WTC11 (cell line): ENCODE data around the gene HBEGF.

Experiments used
- ETV6 ChIP-seq: sonication (generic); formaldehyde crosslinking; IDR thresholded peaks from 2 replicates; pipeline ENCODE4 v1.8.1; 2022; ENCODE audit warnings: mild to moderate bottlenecking, missing genetic modification reagents
- ZNF416 ChIP-seq: fragments of 250-450 bp; sonication (Bioruptor Pico); IDR thresholded peaks from 2 replicates; pipeline ENCODE4 v1.9.0; 2021; ENCODE audit warnings: mild to moderate bottlenecking, inconsistent platforms
- TF ChIP-seq, protein P1 (sequence below): fragments of 200-600 bp; IDR thresholded peaks from 2 replicates; pipeline ENCODE4 v1.8.0; 2022; ENCODE audit warnings: antibody characterized with exemption
- TF ChIP-seq, protein P2 (sequence below): fragments of 250-450 bp; sonication (Bioruptor Pico); IDR thresholded peaks from 2 replicates; pipeline ENCODE4 v1.8.0; 2021; ENCODE audit warnings: mild to moderate bottlenecking

- TF ChIP-seq, protein P1, sequence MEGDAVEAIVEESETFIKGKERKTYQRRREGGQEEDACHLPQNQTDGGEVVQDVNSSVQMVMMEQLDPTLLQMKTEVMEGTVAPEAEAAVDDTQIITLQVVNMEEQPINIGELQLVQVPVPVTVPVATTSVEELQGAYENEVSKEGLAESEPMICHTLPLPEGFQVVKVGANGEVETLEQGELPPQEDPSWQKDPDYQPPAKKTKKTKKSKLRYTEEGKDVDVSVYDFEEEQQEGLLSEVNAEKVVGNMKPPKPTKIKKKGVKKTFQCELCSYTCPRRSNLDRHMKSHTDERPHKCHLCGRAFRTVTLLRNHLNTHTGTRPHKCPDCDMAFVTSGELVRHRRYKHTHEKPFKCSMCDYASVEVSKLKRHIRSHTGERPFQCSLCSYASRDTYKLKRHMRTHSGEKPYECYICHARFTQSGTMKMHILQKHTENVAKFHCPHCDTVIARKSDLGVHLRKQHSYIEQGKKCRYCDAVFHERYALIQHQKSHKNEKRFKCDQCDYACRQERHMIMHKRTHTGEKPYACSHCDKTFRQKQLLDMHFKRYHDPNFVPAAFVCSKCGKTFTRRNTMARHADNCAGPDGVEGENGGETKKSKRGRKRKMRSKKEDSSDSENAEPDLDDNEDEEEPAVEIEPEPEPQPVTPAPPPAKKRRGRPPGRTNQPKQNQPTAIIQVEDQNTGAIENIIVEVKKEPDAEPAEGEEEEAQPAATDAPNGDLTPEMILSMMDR = no peak
- TF ChIP-seq ETV6 (CRISPR knock-in tag) (no peak), ZNF416 (no peak)
- TF ChIP-seq, protein P2, sequence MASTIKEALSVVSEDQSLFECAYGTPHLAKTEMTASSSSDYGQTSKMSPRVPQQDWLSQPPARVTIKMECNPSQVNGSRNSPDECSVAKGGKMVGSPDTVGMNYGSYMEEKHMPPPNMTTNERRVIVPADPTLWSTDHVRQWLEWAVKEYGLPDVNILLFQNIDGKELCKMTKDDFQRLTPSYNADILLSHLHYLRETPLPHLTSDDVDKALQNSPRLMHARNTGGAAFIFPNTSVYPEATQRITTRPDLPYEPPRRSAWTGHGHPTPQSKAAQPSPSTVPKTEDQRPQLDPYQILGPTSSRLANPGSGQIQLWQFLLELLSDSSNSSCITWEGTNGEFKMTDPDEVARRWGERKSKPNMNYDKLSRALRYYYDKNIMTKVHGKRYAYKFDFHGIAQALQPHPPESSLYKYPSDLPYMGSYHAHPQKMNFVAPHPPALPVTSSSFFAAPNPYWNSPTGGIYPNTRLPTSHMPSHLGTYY = no peak
Measured at GRCh38 chr5:140337880-140338279, 8.5 kb downstream of the HBEGF start.
